Liver (tissue), 9 donors: ENCODE results near the gene CAMK1D. TPM values are rescaled to one million over a fixed set of nuclear protein-coding genes. Genes with fewer than 3 reads are reported as not detected.

ENCODE experiments used
- DNase-seq: peaks from one replicate; pipeline ENCODE4 v3.0.0-alpha.2; 2017; ENCODE audit warnings: low spot score
- H3K27ac ChIP-seq, 2 donors: one replicate each; pipeline ENCODE4 v1.7.0; 2013; ENCODE audit warnings: inconsistent platforms in 2 of 2, low read length in 2 of 2, control low read depth in 1 of 2, low read depth in 1 of 2, mild to moderate bottlenecking in 1 of 2
- H3K27me3 ChIP-seq, 4 donors: one replicate each; pipeline versions ENCODE4 v1.6.1 to v1.7.0; 2013; ENCODE audit warnings: low read length in 3 of 4, inconsistent platforms in 1 of 4, mild to moderate bottlenecking in 1 of 4, moderate library complexity in 1 of 4; ENCODE audit not compliant: control insufficient read depth in 4 of 4, insufficient read depth in 4 of 4
- H3K36me3 ChIP-seq, 4 donors: one replicate each; pipeline versions ENCODE4 v1.6.1 to v1.7.0; 2013; ENCODE audit warnings: low read length in 3 of 4, mild to moderate bottlenecking in 3 of 4, low read depth in 1 of 4, moderate library complexity in 1 of 4; ENCODE audit not compliant: control insufficient read depth in 4 of 4, insufficient read depth in 3 of 4
- H3K4me1 ChIP-seq, 4 donors: one replicate each; pipeline versions ENCODE4 v1.6.1 to v1.7.0; 2013; ENCODE audit warnings: low read length in 3 of 4, mild to moderate bottlenecking in 3 of 4, moderate library complexity in 1 of 4; ENCODE audit not compliant: control insufficient read depth in 4 of 4, insufficient read depth in 4 of 4
- H3K4me3 ChIP-seq, 3 donors: one replicate each; pipeline versions ENCODE4 v1.6.1 to v1.7.0; 2013; ENCODE audit warnings: low read length in 3 of 3, control low read depth in 1 of 3, low read depth in 1 of 3, mild to moderate bottlenecking in 1 of 3
- H3K9ac ChIP-seq, 2 donors: one replicate each; pipeline ENCODE4 v1.7.0; 2013; ENCODE audit warnings: low read length in 2 of 2, mild to moderate bottlenecking in 2 of 2, moderate library complexity in 2 of 2, control low read depth in 1 of 2, low read depth in 1 of 2
- H3K9me3 ChIP-seq, 4 donors: one replicate each; pipeline versions ENCODE4 v1.6.1 to v1.7.0; 2013; ENCODE audit warnings: low read length in 3 of 4; ENCODE audit not compliant: control insufficient read depth in 4 of 4
- ATF3 ChIP-seq: IDR thresholded peaks from 2 replicates; pipeline ENCODE4 v1.6.1; 2016; ENCODE audit warnings: antibody characterized with exemption
- CTCF ChIP-seq: fragments of 150-350 bp; IDR thresholded peaks from 2 replicates; pipeline ENCODE4 v1.5.1; 2017; ENCODE audit warnings: improper control_type of control experiment, low read depth, low read length; ENCODE audit not compliant: missing input control
- EGR1 ChIP-seq, 2 donors: IDR thresholded peaks; 2 replicates each; pipeline ENCODE4 v1.6.1; 2016 to 2018; ENCODE audit warnings: antibody characterized with exemption in 2 of 2, low read depth in 2 of 2
- FOXA1 ChIP-seq: IDR thresholded peaks from 2 replicates; pipeline ENCODE4 v1.6.1; 2016; ENCODE audit warnings: antibody characterized with exemption
- FOXA2 ChIP-seq: IDR thresholded peaks from 2 replicates; pipeline ENCODE4 v1.6.1; 2016; ENCODE audit warnings: antibody characterized with exemption
- HNF4A ChIP-seq, 2 donors: conservative IDR thresholded peaks; 2 replicates each; pipeline ENCODE4 v1.6.1; 2016; ENCODE audit warnings: antibody characterized with exemption in 2 of 2, mild to moderate bottlenecking in 2 of 2
- HNF4G ChIP-seq: IDR thresholded peaks from 2 replicates; pipeline ENCODE4 v1.6.1; 2016; ENCODE audit warnings: antibody characterized with exemption
- JUND ChIP-seq, 2 donors: IDR thresholded peaks; 2 replicates each; pipeline ENCODE4 v1.6.1; 2016; ENCODE audit warnings: antibody characterized with exemption in 2 of 2
- MAX ChIP-seq: IDR thresholded peaks from 2 replicates; pipeline ENCODE4 v1.6.1; 2016; ENCODE audit warnings: antibody characterized with exemption
- NR2F2 ChIP-seq: IDR thresholded peaks from 2 replicates; pipeline ENCODE4 v1.6.1; 2016; ENCODE audit warnings: antibody characterized with exemption
- RAD21 ChIP-seq, 2 donors: IDR thresholded peaks; 2 replicates each; pipeline ENCODE4 v1.6.1; 2016; ENCODE audit warnings: antibody characterized with exemption in 2 of 2, mild to moderate bottlenecking in 2 of 2
- REST ChIP-seq: IDR thresholded peaks from 2 replicates; pipeline ENCODE4 v1.6.1; 2016; ENCODE audit warnings: antibody characterized with exemption, mild to moderate bottlenecking
- RXRA ChIP-seq, 2 donors: IDR thresholded peaks; 2 replicates each; pipeline ENCODE4 v1.6.1; 2017 to 2018; ENCODE audit warnings: antibody characterized with exemption in 2 of 2, mild to moderate bottlenecking in 1 of 2
- SP1 ChIP-seq: IDR thresholded peaks from 2 replicates; pipeline ENCODE4 v1.6.1; 2018; ENCODE audit warnings: antibody characterized with exemption, mild to moderate bottlenecking
- TAF1 ChIP-seq: conservative IDR thresholded peaks from 2 replicates; pipeline ENCODE4 v1.6.1; 2016; ENCODE audit warnings: antibody characterized with exemption, mild to moderate bottlenecking
- YY1 ChIP-seq: IDR thresholded peaks from 2 replicates; pipeline ENCODE4 v1.6.1; 2016; ENCODE audit warnings: antibody characterized with exemption, mild to moderate bottlenecking
- ZBTB33 ChIP-seq: IDR thresholded peaks from 2 replicates; pipeline ENCODE4 v1.6.1; 2016; ENCODE audit warnings: antibody characterized with exemption
- WGBS: extraction: QIAGEN DNeasy Blood & Tissue Kit; methylation state at CpG from one replicate; pipeline ENCODE4 v1.1.7; 2013; 5-methylcytosine and 5-hydroxymethylcytosine counted together
- polyA plus RNA-seq, 2 donors: library from polyadenylated mRNA; stranded (reverse) in 1 of 2; unstranded in 1 of 2; fragments of 200-250 nt in 1 of 2; fragments of >200 nt in 1 of 2; fragmentation: Nextera tagmentation in 1 of 2; extraction: Ambion mirVana in 1 of 2; gene quantifications; one replicate each; pipeline versions ENCODE4 v1.2.1 to v1.2.3, GENCODE V29; 2013 to 2015
- total RNA-seq, 2 donors: library from RNA; depleted of rRNA; stranded (reverse); fragments of >200 nt; gene quantifications; one replicate each; pipeline ENCODE4 v1.2.3, GENCODE V29; 2014
- donor health status: healthy.
- donor health status: healthy.
- donor health status: healthy.
- donor health status: healthy.
- donor health status: healthy.

Gene CAMK1D
- total and polyA plus RNA-seq, 4 donors, result 2.7 to 10.1 (median 4.2) TPM

DNA sequence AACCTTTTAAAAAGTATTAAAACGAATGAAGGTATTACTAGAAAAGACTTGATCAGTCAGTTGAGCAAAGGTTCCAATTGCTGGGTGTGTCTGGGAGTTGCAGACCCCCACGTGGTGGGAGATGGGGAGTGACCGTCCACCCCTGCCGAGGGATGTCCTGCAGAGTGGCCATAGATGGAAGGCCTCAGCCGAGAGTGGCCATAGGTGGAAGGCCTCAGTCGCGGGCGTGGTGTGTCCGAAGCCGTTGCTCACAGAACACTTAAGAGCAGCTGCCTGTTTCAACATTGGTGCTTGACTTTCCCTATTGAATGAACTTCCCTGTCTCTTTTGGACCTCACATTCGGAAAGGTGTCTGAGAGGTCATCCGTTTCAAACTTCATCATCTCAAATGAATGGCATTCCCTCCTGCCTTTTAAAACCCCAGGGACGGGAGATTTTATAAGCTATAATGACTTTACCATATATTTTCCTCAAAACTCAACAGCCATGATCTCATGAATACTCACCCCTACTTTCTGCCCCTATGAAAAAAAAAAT, 69.4 kb downstream of the CAMK1D start:
- Histone ChIP-seq H3K4me3 (no peak overlapping the region), H3K36me3 (no peaks in the 10 kb centered on the region), H3K27ac (no peak overlapping the region), H3K4me1 (peaks cover 0 to 23% (median 11%) of the 10 kb centered on the region in 4 donors), H3K9me3 (no peaks in the 10 kb centered on the region), H3K27me3 (no peaks in the 10 kb centered on the region), H3K9ac (no peak overlapping the region)
- no peak for DNase-seq
- 93% methylated on average over 13 of the region's 13 CpGs for WGBS
- TF ChIP-seq EGR1 (IDR thresholded peaks at IDR 0.05; ENCODE audit: low read depth in 2 of 2), result no peak
- no peak for TF ChIP-seq NR2F2
- TF ChIP-seq JUND (IDR thresholded peaks at IDR 0.05), result no peak
- TF ChIP-seq FOXA1, result no peak
- TF ChIP-seq ZBTB33, result no peak
- TF ChIP-seq CTCF, result no peak
- no peak for TF ChIP-seq FOXA2
- no peak for TF ChIP-seq RXRA (IDR thresholded peaks at IDR 0.05)
- TF ChIP-seq RAD21 (IDR thresholded peaks at IDR 0.05), result no peak
- TF ChIP-seq HNF4G, result no peak
- no peak for TF ChIP-seq HNF4A (conservative IDR thresholded peaks at IDR 0.05)
- no peak for TF ChIP-seq ATF3
- no peak for TF ChIP-seq REST
- no peak for TF ChIP-seq YY1
- TF ChIP-seq SP1, result no peak
- no peak for TF ChIP-seq TAF1

DNA sequence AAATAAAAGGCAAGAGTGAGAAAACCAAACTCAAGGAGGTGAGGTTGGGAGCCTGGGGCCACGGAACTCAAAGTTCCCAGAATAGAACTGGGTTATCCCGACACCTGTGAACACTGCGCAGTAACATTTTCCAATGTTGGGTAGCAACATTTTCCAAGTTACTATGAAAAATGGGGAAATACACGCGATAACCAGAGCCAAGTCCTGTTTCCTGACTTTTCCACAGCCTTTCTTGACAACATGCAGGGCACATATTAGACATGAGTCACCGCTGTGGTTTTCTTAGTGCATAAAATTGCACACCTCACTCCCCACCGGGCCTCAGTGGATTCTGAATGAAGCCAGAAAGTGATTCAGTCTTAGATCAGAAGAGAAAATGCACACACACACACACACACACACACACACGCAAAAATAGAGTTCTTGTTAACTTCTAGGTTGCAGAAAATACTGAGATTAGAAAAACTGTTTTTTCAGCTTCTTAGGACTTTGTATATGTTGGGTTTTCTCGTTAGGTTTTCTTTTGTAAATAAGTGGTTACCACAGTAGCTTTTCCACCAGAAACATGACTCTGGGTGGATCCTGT, 70.0 kb downstream of the CAMK1D start:
- H3K4me1 ChIP-seq, result peaks cover 0 to 23% (median 11%) of the 10 kb centered on the region in 4 donors
- H3K36me3 ChIP-seq, result no peaks in the 10 kb centered on the region
- H3K9me3 ChIP-seq, result no peaks in the 10 kb centered on the region
- no peak overlapping the region for H3K9ac ChIP-seq
- H3K27me3 ChIP-seq, result no peaks in the 10 kb centered on the region
- H3K4me3 ChIP-seq, result no peak overlapping the region
- no peak overlapping the region for H3K27ac ChIP-seq
- WGBS, result 75% methylated on average over 9 of the region's 9 CpGs
- no peak for DNase-seq
- no peak for TF ChIP-seq JUND (IDR thresholded peaks at IDR 0.05)
- no peak for TF ChIP-seq FOXA2
- TF ChIP-seq ZBTB33, result no peak
- TF ChIP-seq NR2F2, result no peak
- TF ChIP-seq CTCF, result no peak
- TF ChIP-seq MAX, result no peak
- TF ChIP-seq RAD21 (IDR thresholded peaks at IDR 0.05), result no peak
- TF ChIP-seq ATF3, result no peak
- no peak for TF ChIP-seq YY1
